WERI-Rb-1 (cell line): ENCODE measurements around the gene VAV3.
"Not testable (repeated sequence)": the region's sequence is repeated elsewhere in the genome, so short reads cannot be mapped to it uniquely, and the experiment has no call there.

Experiments
- DNase-seq: peaks from one replicate; pipeline ENCODE4 v3.0.0-alpha.2; 2020
- H3K27ac ChIP-seq: fragments of 250-450 bp; sonication (Bioruptor Pico); 2 replicates; pipeline ENCODE4 v1.5.1; 2020; ENCODE audit warnings: mild to moderate bottlenecking, moderate library complexity
- H3K27me3 ChIP-seq: fragments of 250-450 bp; sonication (Bioruptor Pico); 2 replicates; pipeline ENCODE4 v1.5.1; 2021; ENCODE audit warnings: mild to moderate bottlenecking, low read depth, moderate library complexity; ENCODE audit not compliant: insufficient read depth, severe bottlenecking
- H3K36me3 ChIP-seq: fragments of 250-450 bp; sonication (Bioruptor Pico); 2 replicates; pipeline ENCODE4 v1.5.1; 2020; ENCODE audit warnings: mild to moderate bottlenecking, moderate library complexity
- H3K4me3 ChIP-seq: 2 replicates; pipeline ENCODE4 v1.5.1; 2011; ENCODE audit warnings: low read depth, mild to moderate bottlenecking, control low read depth, low read length
- H3K9me3 ChIP-seq: fragments of 250-450 bp; sonication (Bioruptor Pico); 2 replicates; pipeline ENCODE4 v1.5.1; 2021; ENCODE audit warnings: mild to moderate bottlenecking, moderate library complexity; ENCODE audit not compliant: severe bottlenecking
- TF ChIP-seq, protein P1 (sequence below): IDR thresholded peaks from 2 replicates; pipeline ENCODE4 v1.5.1; 2011; ENCODE audit warnings: low read depth, mild to moderate bottlenecking, control low read depth, inconsistent platforms, low read length

Gene VAV3

DNA sequence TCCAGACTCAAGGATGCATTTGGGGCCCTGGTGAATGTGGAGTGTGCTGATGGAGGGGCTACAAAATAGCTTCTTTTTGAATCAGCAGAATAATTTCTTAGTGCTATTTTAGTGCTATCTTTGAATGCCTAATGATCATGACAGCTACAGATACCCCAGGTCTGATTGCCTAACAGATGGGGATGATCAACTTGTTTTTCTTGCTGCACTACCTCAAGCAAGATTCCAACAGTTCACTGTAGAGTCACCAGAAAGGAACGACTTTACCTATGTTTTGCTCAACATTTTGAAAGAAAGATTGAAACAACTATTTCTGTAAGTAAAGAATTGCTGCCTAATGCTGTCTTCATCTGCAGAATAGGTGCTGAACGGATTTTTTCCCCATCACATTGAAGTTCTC is 42.6 kb upstream of the VAV3 start:
- H3K36me3 ChIP-seq, result no peaks in the 10 kb centered on the region
- TF ChIP-seq, protein P1, sequence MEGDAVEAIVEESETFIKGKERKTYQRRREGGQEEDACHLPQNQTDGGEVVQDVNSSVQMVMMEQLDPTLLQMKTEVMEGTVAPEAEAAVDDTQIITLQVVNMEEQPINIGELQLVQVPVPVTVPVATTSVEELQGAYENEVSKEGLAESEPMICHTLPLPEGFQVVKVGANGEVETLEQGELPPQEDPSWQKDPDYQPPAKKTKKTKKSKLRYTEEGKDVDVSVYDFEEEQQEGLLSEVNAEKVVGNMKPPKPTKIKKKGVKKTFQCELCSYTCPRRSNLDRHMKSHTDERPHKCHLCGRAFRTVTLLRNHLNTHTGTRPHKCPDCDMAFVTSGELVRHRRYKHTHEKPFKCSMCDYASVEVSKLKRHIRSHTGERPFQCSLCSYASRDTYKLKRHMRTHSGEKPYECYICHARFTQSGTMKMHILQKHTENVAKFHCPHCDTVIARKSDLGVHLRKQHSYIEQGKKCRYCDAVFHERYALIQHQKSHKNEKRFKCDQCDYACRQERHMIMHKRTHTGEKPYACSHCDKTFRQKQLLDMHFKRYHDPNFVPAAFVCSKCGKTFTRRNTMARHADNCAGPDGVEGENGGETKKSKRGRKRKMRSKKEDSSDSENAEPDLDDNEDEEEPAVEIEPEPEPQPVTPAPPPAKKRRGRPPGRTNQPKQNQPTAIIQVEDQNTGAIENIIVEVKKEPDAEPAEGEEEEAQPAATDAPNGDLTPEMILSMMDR, result no peak
- no peak for DNase-seq
- no peaks in the 10 kb centered on the region for H3K9me3 ChIP-seq
- H3K27me3 ChIP-seq, result peaks cover 3% of the 10 kb centered on the region
- no peak overlapping the region for H3K4me3 ChIP-seq
- H3K27ac ChIP-seq, result no peak overlapping the region

DNA sequence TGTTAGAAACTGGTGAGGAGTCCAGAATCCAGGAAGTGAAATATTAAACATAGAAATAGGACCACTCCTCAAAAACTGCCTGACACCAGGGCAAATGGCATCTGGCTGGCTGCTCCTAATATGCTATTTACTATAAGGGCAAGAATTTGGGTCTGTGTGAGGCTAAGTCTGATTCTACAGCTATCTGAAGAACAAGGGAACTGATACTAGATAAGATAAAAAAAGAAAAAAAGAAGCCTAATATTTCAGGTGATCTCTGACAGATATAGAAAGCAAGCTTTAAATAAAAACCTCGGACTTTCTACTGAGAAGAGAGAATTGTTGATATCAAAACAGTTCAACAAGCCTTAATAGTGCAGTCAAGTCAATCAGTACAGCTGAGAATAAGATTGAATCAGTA is 42.1 kb upstream of the VAV3 start:
- DNase-seq, result no peak
- TF ChIP-seq, protein P1, result no peak
- peaks cover 3% of the 10 kb centered on the region for H3K27me3 ChIP-seq
- no peaks in the 10 kb centered on the region for H3K36me3 ChIP-seq
- H3K4me3 ChIP-seq, result no peak overlapping the region
- H3K27ac ChIP-seq, result no peak overlapping the region
- H3K9me3 ChIP-seq, result no peaks in the 10 kb centered on the region

DNA sequence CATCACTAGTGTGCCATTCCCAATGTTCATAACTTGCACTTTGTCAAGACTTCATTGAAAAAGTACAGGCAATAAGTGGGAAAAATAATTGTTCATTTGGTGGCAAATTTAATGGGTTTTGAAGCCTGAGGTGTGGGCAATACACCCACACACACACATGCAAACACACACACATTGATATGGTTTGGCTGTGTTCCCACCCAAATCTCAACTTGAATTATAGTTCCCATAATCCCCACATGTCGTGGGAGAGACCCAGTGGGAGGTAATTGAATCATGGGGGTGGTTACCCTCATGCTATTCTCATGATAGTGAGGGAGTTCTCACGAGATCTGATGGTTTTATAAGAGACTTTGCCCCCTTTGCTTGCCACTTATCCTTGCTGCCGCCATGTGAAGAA is 39.9 kb upstream of the VAV3 start:
- DNase-seq, H3K27me3 ChIP-seq, H3K4me3 ChIP-seq, H3K27ac ChIP-seq, H3K9me3 ChIP-seq, H3K36me3 ChIP-seq: not testable (repeated sequence)

DNA sequence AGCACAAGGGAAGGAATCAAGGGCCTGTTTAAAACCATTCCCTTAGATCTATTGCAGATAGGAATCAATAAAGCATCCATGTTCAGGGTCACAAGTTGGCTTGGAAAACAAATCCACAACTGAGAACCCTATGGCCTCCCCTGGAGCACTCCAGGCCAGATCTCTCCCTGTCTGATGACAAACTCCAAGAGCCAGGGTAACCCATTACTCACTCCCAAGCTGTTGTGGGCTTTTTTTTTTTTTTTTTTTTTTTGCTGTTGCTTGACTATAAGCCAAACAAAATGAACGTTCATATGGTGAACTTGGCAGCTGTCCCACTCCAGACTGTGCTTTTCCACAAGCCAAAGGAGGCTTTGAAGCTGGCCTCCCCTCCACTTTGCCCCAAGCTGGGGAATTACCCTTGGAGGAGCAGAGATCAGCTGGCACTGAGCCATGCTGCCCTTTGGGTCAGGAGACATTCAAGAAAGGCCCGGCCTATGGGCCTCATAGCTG is 35.7 kb upstream of the VAV3 start:
- no peak for DNase-seq
- H3K27ac ChIP-seq, result no peak overlapping the region

DNA sequence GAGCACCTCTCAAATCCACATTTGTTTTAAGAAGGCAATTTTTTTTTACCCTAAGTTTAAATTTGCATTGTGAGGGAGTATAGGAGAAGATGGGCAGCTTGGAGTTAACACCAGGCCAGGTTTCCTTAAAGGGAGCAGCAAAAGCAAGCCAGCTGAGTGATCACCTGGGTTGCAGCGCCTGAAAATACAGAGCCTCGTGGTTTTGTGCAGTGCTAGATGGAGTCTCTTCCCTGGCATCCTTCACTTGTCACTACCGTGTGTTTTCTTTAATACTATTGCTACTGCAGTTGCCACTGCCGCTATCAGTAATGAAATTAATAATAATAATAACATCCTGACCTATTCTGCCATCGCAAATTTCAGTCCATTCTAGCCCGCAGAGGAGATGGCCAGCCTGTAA is 35.2 kb upstream of the VAV3 start:
- H3K4me3 ChIP-seq, result no peak overlapping the region
- no peak overlapping the region for H3K27ac ChIP-seq
- TF ChIP-seq, protein P1, result no peak
- DNase-seq, result no peak
- H3K36me3 ChIP-seq, result no peaks in the 10 kb centered on the region
- no peaks in the 10 kb centered on the region for H3K9me3 ChIP-seq
- no peaks in the 10 kb centered on the region for H3K27me3 ChIP-seq

More for the DNA sequence above, 35.7 kb upstream of the VAV3 start:
- Histone ChIP-seq H3K4me3 (no peak overlapping the region), H3K27me3 (no peaks in the 10 kb centered on the region), H3K9me3 (no peaks in the 10 kb centered on the region), H3K36me3 (no peaks in the 10 kb centered on the region)
- TF ChIP-seq, protein P1, result no peak

DNA sequence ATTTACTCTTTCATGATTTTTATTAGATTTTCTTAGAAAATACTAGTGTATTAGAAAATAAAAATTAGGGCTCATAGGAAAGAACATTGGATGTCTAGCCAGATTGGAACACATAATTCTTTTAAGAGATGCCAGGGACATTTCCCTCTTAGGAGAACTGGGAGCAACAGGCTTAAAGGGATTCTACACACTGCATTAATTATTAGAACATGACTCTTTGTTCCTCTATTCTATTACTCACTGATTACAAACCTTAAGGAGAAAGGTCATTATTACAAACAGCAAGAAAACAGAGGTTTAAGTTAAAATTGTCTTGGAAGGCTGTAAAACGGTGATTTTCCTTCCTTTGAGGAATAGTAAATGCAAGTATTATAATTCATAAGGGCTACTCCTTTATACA is 32.9 kb upstream of the VAV3 start:
- Histone ChIP-seq H3K27me3 (no peaks in the 10 kb centered on the region), H3K4me3 (no peak overlapping the region), H3K27ac (no peak overlapping the region), H3K36me3 (no peaks in the 10 kb centered on the region), H3K9me3 (no peaks in the 10 kb centered on the region)
- no peak for DNase-seq
- TF ChIP-seq, protein P1, result no peak
